ENCODE measurements around the gene KDM4B. TPM values are rescaled to one million over a fixed set of nuclear protein-coding genes. Genes with fewer than 3 reads are reported as not detected.

Gene KDM4B
- polyA plus RNA-seq, 1 of the 3 experiments (the other 2 are of a cell fraction) = 12.2 TPM

DNA sequence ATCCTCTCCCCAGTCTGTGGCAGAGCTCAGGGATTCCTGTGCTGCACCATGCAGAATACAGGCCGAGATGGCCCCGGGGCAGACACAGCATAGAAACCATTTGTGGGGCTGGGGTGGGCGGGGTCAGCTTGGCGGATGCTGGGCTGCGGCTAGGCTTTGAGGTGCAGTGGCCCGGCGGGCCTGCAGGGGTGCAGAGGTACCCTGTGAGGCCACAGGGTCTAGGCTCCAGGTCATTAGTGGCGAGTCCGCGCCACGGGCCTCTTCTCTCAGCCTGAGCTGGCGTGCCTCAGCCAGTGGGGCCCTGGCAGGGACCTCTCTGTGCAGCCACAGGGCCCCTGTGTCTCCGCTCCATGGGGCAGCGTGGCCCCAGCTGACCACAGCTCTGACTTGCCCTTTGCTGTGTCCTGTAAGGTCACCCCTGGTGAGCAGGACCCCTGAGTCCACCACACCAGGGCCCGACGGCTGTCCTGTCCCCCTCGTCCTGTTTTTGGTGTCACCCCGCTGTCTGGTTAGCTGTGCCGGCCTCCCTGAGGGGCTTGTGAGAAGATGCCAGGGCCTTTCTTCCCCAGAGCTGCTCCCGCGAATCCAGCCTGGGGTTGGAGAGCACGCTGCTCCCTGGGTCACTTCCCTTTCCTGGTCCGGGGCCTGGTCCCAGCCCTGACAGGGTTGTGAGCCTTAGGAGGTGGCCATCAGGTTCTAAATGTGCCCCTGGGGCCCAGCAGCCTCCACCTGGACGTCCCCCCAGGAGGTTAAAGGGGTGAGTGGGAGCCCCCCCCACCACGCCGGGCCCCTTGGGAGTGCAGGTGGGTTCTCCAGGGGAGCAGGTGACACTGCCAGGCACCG, 12.1 kb downstream of the KDM4B start:
- no peak overlapping the region for H3K4me2 ChIP-seq
- H3F3A ChIP-seq (replicated peaks; ENCODE audit: insufficient read depth) = peaks cover 16% of the 10 kb centered on the region
- H3K79me2 ChIP-seq (ENCODE audit: insufficient read depth) = peaks cover 98% of the 10 kb centered on the region
- TF ChIP-seq RXRA (IDR thresholded peaks at IDR 0.05; ENCODE audit: borderline replicate concordance, low read depth) = no peak
- no peak for TF ChIP-seq SMC3 (IDR thresholded peaks at IDR 0.05; ENCODE audit: low read depth, low read length)
- TF ChIP-seq, protein P1, sequence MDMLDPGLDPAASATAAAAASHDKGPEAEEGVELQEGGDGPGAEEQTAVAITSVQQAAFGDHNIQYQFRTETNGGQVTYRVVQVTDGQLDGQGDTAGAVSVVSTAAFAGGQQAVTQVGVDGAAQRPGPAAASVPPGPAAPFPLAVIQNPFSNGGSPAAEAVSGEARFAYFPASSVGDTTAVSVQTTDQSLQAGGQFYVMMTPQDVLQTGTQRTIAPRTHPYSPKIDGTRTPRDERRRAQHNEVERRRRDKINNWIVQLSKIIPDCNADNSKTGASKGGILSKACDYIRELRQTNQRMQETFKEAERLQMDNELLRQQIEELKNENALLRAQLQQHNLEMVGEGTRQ (IDR thresholded peaks at IDR 0.05; ENCODE audit: borderline replicate concordance, low read depth, low read length) = no peak
- no peak for TF ChIP-seq YY1 (IDR thresholded peaks at IDR 0.05; ENCODE audit: low read depth)
- TF ChIP-seq, protein P2, sequence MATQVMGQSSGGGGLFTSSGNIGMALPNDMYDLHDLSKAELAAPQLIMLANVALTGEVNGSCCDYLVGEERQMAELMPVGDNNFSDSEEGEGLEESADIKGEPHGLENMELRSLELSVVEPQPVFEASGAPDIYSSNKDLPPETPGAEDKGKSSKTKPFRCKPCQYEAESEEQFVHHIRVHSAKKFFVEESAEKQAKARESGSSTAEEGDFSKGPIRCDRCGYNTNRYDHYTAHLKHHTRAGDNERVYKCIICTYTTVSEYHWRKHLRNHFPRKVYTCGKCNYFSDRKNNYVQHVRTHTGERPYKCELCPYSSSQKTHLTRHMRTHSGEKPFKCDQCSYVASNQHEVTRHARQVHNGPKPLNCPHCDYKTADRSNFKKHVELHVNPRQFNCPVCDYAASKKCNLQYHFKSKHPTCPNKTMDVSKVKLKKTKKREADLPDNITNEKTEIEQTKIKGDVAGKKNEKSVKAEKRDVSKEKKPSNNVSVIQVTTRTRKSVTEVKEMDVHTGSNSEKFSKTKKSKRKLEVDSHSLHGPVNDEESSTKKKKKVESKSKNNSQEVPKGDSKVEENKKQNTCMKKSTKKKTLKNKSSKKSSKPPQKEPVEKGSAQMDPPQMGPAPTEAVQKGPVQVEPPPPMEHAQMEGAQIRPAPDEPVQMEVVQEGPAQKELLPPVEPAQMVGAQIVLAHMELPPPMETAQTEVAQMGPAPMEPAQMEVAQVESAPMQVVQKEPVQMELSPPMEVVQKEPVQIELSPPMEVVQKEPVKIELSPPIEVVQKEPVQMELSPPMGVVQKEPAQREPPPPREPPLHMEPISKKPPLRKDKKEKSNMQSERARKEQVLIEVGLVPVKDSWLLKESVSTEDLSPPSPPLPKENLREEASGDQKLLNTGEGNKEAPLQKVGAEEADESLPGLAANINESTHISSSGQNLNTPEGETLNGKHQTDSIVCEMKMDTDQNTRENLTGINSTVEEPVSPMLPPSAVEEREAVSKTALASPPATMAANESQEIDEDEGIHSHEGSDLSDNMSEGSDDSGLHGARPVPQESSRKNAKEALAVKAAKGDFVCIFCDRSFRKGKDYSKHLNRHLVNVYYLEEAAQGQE (IDR thresholded peaks at IDR 0.05; ENCODE audit: low read depth, low read length) = no peak
- no peak for TF ChIP-seq RAD21 (IDR thresholded peaks at IDR 0.05; ENCODE audit: low read length)
- TF ChIP-seq TEAD4 (IDR thresholded peaks at IDR 0.05; ENCODE audit: borderline replicate concordance, insufficient read depth) = no peak
- no peak for TF ChIP-seq NFIC (IDR thresholded peaks at IDR 0.05; ENCODE audit: borderline replicate concordance)
- TF ChIP-seq CTCF (IDR thresholded peaks at IDR 0.05) = no peak
- TF ChIP-seq RFX5 (IDR thresholded peaks at IDR 0.05; ENCODE audit: low read length) = no peak
- TF ChIP-seq SIN3A (IDR thresholded peaks at IDR 0.05; ENCODE audit: borderline replicate concordance, low read depth, low read length) = no peak
- TF ChIP-seq ELF1 (IDR thresholded peaks at IDR 0.05) = no peak
- TF ChIP-seq ZBTB33 (IDR thresholded peaks at IDR 0.05; ENCODE audit: borderline replicate concordance, low read depth) = no peak
- TF ChIP-seq FOXM1 (IDR thresholded peaks at IDR 0.05; ENCODE audit: low read depth) = no peak
- TF ChIP-seq GATA2 (CRISPR knock-in tag; IDR thresholded peaks at IDR 0.05) = no peak
- TF ChIP-seq POLR2AphosphoS5 (IDR thresholded peaks at IDR 0.05; ENCODE audit: low read depth, low read length) = no peak
- no peak for TF ChIP-seq CHD2 (IDR thresholded peaks at IDR 0.05; ENCODE audit: low read length, partially characterized antibody)
- H4K20me1 ChIP-seq (ENCODE audit: insufficient read depth) = peaks cover 65% of the 10 kb centered on the region
- WGBS (ENCODE audit: low lambda C conversion rate) = 92% methylated on average over 14 of the region's 27 CpGs
- H3K27ac ChIP-seq (ENCODE audit: low read depth in 2 of 2, low read length in 1 of 2) = no peak overlapping the region
- H3K27me3 ChIP-seq (ENCODE audit: insufficient read depth) = no peaks in the 10 kb centered on the region
- ChIA-PET POLR2A (no interaction called here), CTCF (interaction anchor here (0.5 to 4.7 kb wide), 7 partner anchors 20 to 70 kb away, joined by 3 to 34 read pairs (median 3); no protein-coding TSS in a partner anchor)
- H3K4me1 ChIP-seq (ENCODE audit: control insufficient read depth in 1 of 2, insufficient read depth in 2 of 2, low read depth in 1 of 2, low read length in 1 of 2) = peaks cover 28 to 42% of the 10 kb centered on the region in 2 experiments
- H3K9me3 ChIP-seq = no peaks in the 10 kb centered on the region
- H3K9me2 ChIP-seq = no peaks in the 10 kb centered on the region
- no peak overlapping the region for H3K9ac ChIP-seq
- H3K36me3 ChIP-seq (replicated peaks in 1 of 2; ENCODE audit: control insufficient read depth in 1 of 2, insufficient read depth in 2 of 2, low read length in 1 of 2) = no peaks in the 10 kb centered on the region
- peak; percentile 75 for DNase-seq
- no peak overlapping the region for H2AFZ ChIP-seq (ENCODE audit: low read depth)
- H3K4me3 ChIP-seq (ENCODE audit: low read depth in 2 of 2, low read length in 1 of 2) = no peak overlapping the region
